GM18511 (cell line): ENCODE data around the gene GRIP2.

ENCODE experiments used
- ATAC-seq: cut with Tn5 transposase; IDR thresholded peaks from one replicate; pipeline ENCODE4 v1.9.1; 2021; ENCODE audit warnings: mild to moderate bottlenecking, moderate library complexity; ENCODE audit not compliant: unreplicated experiment

Gene GRIP2

GRCh38 chr3:14439501-14440167 lies 100.5 kb downstream of the GRIP2 start:
- ATAC-seq = no peak
